Endothelial cell of umbilical vein (primary cell): ENCODE results near the gene CCDC185. TPM values are rescaled to one million over a fixed set of nuclear protein-coding genes. Genes with fewer than 3 reads are reported as not detected.

Experiments used
- BruUV-seq: library from RNA; stranded (reverse); fragments of 400-500 nt; replicated peaks from 2 replicates; lab custom pipeline; 2021; lab: Mats Ljungman, UMichigan
- CTCF ChIA-PET: fragments of 300-600, 350-600 bp; sonication (Branson Sonifier 250); formaldehyde crosslinking; loops from one replicate; lab custom pipeline; 2021; ENCODE audit warnings: antibody characterized with exemption, inconsistent platforms; lab: Charles Lee
- POLR2A ChIA-PET: fragments of 300-600, 350-600 bp; sonication (Branson Sonifier 250); formaldehyde crosslinking; loops from one replicate; lab custom pipeline; 2021; ENCODE audit warnings: antibody characterized with exemption, inconsistent platforms; lab: Charles Lee
- DNase-seq: peaks from one replicate; pipeline ENCODE4 v3.0.0-alpha.2; 2011; ENCODE audit warnings: low read depth, low spot score
- FAIRE-seq: peaks from 2 replicates; lab custom pipeline; 2011; peaks lifted over from hg19 to GRCh38; lab: Jason Lieb, UNC
- H2AFZ ChIP-seq: 2 replicates; pipeline ENCODE4 v1.6.0; 2012; ENCODE audit warnings: low read depth, low read length, control low read depth, inconsistent platforms
- H3K27ac ChIP-seq: 2 replicates; pipeline ENCODE4 v1.5.1; 2011; ENCODE audit warnings: low read depth, mild to moderate bottlenecking, control low read depth, low read length, moderate library complexity; ENCODE audit not compliant: insufficient read depth
- H3K27me3 ChIP-seq, 2 experiments: 2 replicates each; pipeline versions ENCODE4 v1.6.0 to v1.6.1; 2011; ENCODE audit warnings: low read length in 2 of 2, mixed read lengths in 1 of 2; ENCODE audit not compliant: control insufficient read depth in 2 of 2, insufficient read depth in 2 of 2
- H3K36me3 ChIP-seq, 2 experiments: 2 replicates in 1 of 2; 3 replicates in 1 of 2; pipeline ENCODE4 v1.5.1; 2011; ENCODE audit warnings: low read length in 2 of 2, mild to moderate bottlenecking in 1 of 2, moderate library complexity in 1 of 2; ENCODE audit not compliant: control insufficient read depth in 2 of 2, insufficient read depth in 2 of 2; ENCODE audit errors: extremely low read depth in 1 of 2
- H3K4me1 ChIP-seq: 3 replicates; pipeline ENCODE4 v1.5.1; 2011; ENCODE audit warnings: mild to moderate bottlenecking, low read length; ENCODE audit not compliant: control insufficient read depth, insufficient read depth; ENCODE audit errors: extremely low read depth
- H3K4me2 ChIP-seq: 2 replicates; pipeline ENCODE4 v1.6.1; 2011; ENCODE audit warnings: low read length, control low read depth, mixed read lengths; ENCODE audit not compliant: insufficient read depth
- H3K4me3 ChIP-seq, 3 experiments: fragments of 200-600 bp in 1 of 3; sonication (generic), shearing (Covaris generic) in 1 of 3; replicated peaks in 1 of 3; 2 replicates each; pipeline ENCODE4 v1.5.1; 2011 to 2016; ENCODE audit warnings: control low read depth in 3 of 3, low read length in 3 of 3, mild to moderate bottlenecking in 2 of 3, inconsistent platforms in 1 of 3, low read depth in 1 of 3, moderate library complexity in 1 of 3; ENCODE audit not compliant: insufficient read depth in 1 of 3
- H3K79me2 ChIP-seq: 2 replicates; pipeline ENCODE4 v1.6.0; 2012; ENCODE audit warnings: low read length, inconsistent platforms; ENCODE audit not compliant: control insufficient read depth, insufficient read depth
- H3K9ac ChIP-seq: replicated peaks from 2 replicates; pipeline ENCODE3; 2011; ENCODE audit warnings: low read length, control low read depth; ENCODE audit not compliant: insufficient read depth; ENCODE audit errors: extremely low read depth
- H3K9me1 ChIP-seq: replicated peaks from 3 replicates; pipeline ENCODE4 v1.6.0; 2011; ENCODE audit warnings: mild to moderate bottlenecking, low read length; ENCODE audit not compliant: control insufficient read depth, insufficient read depth; ENCODE audit errors: extremely low read depth
- H3K9me3 ChIP-seq: replicated peaks from 2 replicates; pipeline ENCODE4 v1.5.1; 2012; ENCODE audit warnings: low read length, inconsistent platforms; ENCODE audit not compliant: control insufficient read depth, insufficient read depth
- H4K20me1 ChIP-seq: replicated peaks from 2 replicates; pipeline ENCODE3; 2011; ENCODE audit warnings: mild to moderate bottlenecking, low read length; ENCODE audit not compliant: control insufficient read depth, insufficient read depth; ENCODE audit errors: extremely low read depth
- EZH2 ChIP-seq: IDR thresholded peaks from 2 replicates; pipeline ENCODE4 v1.6.1; 2012; ENCODE audit warnings: borderline replicate concordance, low read depth, mild to moderate bottlenecking, moderate library complexity, low read length, inconsistent platforms; ENCODE audit not compliant: severe bottlenecking
- FOS ChIP-seq: IDR thresholded peaks from 2 replicates; pipeline ENCODE4 v1.6.1; 2011; ENCODE audit warnings: mild to moderate bottlenecking, low read length, moderate library complexity, borderline replicate concordance; ENCODE audit not compliant: insufficient read depth
- GATA2 ChIP-seq: IDR thresholded peaks from 2 replicates; pipeline ENCODE4 v1.7.0; 2011; ENCODE audit warnings: low read depth, mild to moderate bottlenecking, moderate library complexity, mixed read lengths, low read length; ENCODE audit not compliant: insufficient read length, insufficient read depth
- JUN ChIP-seq: IDR thresholded peaks from 2 replicates; pipeline ENCODE4 v1.6.1; 2011; ENCODE audit warnings: borderline replicate concordance, low read depth; ENCODE audit not compliant: insufficient read length, insufficient read depth
- MYC ChIP-seq: IDR thresholded peaks from one replicate; pipeline ENCODE4 v1.6.1; 2011; ENCODE audit warnings: mild to moderate bottlenecking, low read depth, low read length
- POLR2A ChIP-seq: IDR thresholded peaks from 2 replicates; pipeline ENCODE4 v1.6.1; 2012; ENCODE audit warnings: low read depth, mild to moderate bottlenecking, control low read depth, low read length
- POLR2AphosphoS5 ChIP-seq: IDR thresholded peaks from 2 replicates; pipeline ENCODE4 v1.6.1; 2012; ENCODE audit warnings: low read depth, mild to moderate bottlenecking, control low read depth, low read length, moderate library complexity; ENCODE audit not compliant: insufficient read depth
- dilution Hi-C: fragments of 300-500 bp; cut with MboI; formaldehyde crosslinking; loops from one replicate; pipeline ENCODE4 v1.15.0; 2019; ENCODE audit warnings: low sequenced_read_pairs; ENCODE audit not compliant: extremely low pct_ligation_motif_present
- intact Hi-C: fragments of 100-400 bp; cut with micrococcal nuclease; formaldehyde crosslinking; loops from one replicate; pipeline ENCODE4 v1.10.0; 2022
- polyA plus RNA-seq, 4 experiments: library from polyadenylated mRNA; depleted of rRNA in 3 of 4; stranded (reverse) in 3 of 4; unstranded in 1 of 4; fragments of >200 nt; gene quantifications; 2 replicates each; pipeline versions ENCODE4 v1.2.1 to v1.2.3, GENCODE V29; 2011 to 2012; ENCODE audit warnings: missing spikeins in 1 of 4
- total RNA-seq: library from RNA; stranded (reverse); gene quantifications from 2 replicates; pipeline ENCODE4 v1.2.3, GENCODE V29; 2021
- TF ChIP-seq, protein P1 (sequence below): IDR thresholded peaks from 2 replicates; pipeline ENCODE4 v1.6.1; 2011; ENCODE audit not compliant: insufficient read depth, insufficient read length
- TF ChIP-seq, protein P2 (sequence below), 2 donors: IDR thresholded peaks; 1 replicate in 1 of 2; 2 replicates in 1 of 2; pipeline ENCODE4 v1.5.1; 2011; ENCODE audit warnings: low read length in 2 of 2, mild to moderate bottlenecking in 2 of 2, moderate library complexity in 2 of 2, control low read depth in 1 of 2, inconsistent platforms in 1 of 2, low read depth in 1 of 2; ENCODE audit not compliant: insufficient read depth in 1 of 2; ENCODE audit errors: extremely low read depth in 1 of 2

CCDC185 gene
- total and polyA plus RNA-seq, 2 donors (not counting 3 experiments of a cell fraction or from before 2014, with no cell fraction given): not detected

DNA sequence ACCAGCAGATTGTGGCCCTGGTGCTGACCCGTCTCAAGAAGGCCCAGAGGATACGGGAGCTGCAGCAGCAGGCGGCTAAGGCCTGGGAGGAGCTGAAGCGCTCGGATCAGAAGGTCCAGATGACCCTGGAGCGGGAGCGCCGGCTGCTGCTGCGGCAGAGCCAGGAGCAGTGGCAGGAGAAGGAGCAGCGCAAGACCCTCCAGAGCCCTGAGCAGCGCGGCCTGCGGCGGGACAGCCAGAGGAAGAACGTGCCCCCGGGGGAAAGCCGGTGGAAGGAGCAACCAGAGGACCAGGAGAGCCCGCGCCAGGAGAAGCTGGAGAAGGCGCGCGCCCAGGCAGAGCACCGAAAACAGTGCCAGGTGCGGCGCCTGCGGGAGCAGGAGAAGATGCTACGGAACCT, 1.0 kb downstream of the CCDC185 start:
- ChIA-PET CTCF (no interaction called here), POLR2A (no interaction called here)
- DNase-seq (no peak), FAIRE-seq (no peak)
- Histone ChIP-seq H3K4me1 (no peaks in the 10 kb centered on the region), H3K79me2 (no peaks in the 10 kb centered on the region), H4K20me1 (no peaks in the 10 kb centered on the region), H2AFZ (no peak overlapping the region), H3K27me3 (peaks cover 6 to 16% of the 10 kb centered on the region in 2 experiments), H3K9me3 (no peaks in the 10 kb centered on the region), H3K9me1 (no peaks in the 10 kb centered on the region), H3K9ac (no peak overlapping the region), H3K4me3 (no peak overlapping the region), H3K27ac (no peak overlapping the region), H3K4me2 (no peak overlapping the region), H3K36me3 (no peaks in the 10 kb centered on the region)
- no TSS peak for BruUV-seq
- intact Hi-C loops (no loop called here), dilution Hi-C loops (no loop called here)
- TF ChIP-seq JUN (no peak), POLR2A (no peak), MYC (no peak), FOS (no peak), POLR2AphosphoS5 (no peak), EZH2 (no peak), GATA2 (no peak)
- TF ChIP-seq, protein P1, sequence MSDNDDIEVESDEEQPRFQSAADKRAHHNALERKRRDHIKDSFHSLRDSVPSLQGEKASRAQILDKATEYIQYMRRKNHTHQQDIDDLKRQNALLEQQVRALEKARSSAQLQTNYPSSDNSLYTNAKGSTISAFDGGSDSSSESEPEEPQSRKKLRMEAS: no peak
- TF ChIP-seq, protein P2, sequence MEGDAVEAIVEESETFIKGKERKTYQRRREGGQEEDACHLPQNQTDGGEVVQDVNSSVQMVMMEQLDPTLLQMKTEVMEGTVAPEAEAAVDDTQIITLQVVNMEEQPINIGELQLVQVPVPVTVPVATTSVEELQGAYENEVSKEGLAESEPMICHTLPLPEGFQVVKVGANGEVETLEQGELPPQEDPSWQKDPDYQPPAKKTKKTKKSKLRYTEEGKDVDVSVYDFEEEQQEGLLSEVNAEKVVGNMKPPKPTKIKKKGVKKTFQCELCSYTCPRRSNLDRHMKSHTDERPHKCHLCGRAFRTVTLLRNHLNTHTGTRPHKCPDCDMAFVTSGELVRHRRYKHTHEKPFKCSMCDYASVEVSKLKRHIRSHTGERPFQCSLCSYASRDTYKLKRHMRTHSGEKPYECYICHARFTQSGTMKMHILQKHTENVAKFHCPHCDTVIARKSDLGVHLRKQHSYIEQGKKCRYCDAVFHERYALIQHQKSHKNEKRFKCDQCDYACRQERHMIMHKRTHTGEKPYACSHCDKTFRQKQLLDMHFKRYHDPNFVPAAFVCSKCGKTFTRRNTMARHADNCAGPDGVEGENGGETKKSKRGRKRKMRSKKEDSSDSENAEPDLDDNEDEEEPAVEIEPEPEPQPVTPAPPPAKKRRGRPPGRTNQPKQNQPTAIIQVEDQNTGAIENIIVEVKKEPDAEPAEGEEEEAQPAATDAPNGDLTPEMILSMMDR (IDR thresholded peaks at IDR 0.05; ENCODE audit: extremely low read depth in 1 of 2, insufficient read depth in 1 of 2, low read depth in 1 of 2, low read length in 2 of 2): no peak
